ENCODE measurements around the gene ZBTB42.

Gene ZBTB42

GRCh38 chr14:104816616-104816884 is 15.6 kb downstream of the ZBTB42 start:
- TF ChIP-seq GATA3 (IDR thresholded peaks at IDR 0.05; ENCODE audit: low read depth, low read length) (no peak), GATA2 (IDR thresholded peaks at IDR 0.05; ENCODE audit: low read depth, low read length) (no peak)

DNA sequence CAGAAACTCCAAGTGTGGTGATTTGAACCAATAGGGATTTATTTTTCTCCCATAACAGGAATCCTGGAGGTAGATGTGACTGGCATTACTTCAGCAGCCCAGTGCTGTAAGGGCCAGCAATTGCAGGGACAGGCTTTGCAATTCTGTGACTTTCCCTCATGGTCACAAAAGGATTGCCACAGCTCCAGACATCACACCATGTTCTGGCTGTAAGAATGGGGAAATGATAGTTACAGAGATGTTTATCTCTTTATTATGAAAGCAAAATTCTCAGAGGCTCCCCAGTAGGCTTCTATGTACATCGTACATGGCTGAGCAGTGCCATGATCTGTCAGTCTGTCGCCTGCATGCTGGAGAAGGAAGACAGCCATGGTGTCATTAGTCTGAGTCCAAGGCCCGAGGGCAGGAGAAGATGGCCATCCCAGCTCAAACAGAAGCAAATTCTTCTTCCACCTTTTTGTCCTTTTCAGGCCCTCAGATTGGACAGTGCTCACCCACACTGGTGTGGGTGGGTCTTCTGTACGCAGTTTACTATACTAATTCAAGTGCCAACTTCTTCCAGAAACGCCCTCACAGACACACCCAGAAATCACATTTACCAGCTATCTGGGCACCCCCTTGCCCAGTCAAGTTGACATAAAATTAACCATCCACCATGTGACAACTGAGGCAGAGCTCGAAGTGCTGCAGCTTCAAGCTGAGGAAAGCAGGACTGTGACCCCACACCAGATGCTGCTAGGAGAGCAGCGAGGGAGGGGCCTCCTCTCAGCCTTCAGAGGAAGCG is 17.2 kb downstream of the ZBTB42 start:
- TF ChIP-seq GATA2 (IDR thresholded peaks at IDR 0.05; ENCODE audit: low read depth, low read length) (no peak), GATA3 (IDR thresholded peaks at IDR 0.05; ENCODE audit: low read depth, low read length) (no peak)

DNA sequence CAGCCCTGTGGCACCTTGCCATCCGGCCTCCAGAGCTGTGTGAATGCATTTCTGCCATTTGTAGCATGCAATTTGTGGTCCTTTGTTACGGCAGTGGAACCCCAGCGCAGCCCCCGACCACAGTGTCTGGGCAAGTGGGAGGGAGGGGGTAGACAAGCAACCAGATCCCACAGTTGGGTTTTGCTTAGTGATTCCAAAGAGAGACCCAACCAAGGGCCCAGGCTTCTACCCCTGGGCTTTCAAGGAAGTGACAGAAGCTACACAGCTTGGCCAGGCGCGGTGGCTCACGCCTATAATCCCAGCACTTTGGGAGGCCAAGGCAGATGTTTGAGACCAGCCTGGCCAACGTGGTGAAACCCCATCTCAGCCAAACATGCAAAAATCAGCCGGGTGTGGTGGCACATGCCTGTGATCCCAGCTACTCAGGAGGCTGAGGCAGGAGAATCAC is 17.8 kb downstream of the ZBTB42 start:
- TF ChIP-seq GATA2 (IDR thresholded peaks at IDR 0.05; ENCODE audit: low read depth, low read length): no peak
- no peak for TF ChIP-seq GATA3 (IDR thresholded peaks at IDR 0.05; ENCODE audit: low read depth, low read length)

DNA sequence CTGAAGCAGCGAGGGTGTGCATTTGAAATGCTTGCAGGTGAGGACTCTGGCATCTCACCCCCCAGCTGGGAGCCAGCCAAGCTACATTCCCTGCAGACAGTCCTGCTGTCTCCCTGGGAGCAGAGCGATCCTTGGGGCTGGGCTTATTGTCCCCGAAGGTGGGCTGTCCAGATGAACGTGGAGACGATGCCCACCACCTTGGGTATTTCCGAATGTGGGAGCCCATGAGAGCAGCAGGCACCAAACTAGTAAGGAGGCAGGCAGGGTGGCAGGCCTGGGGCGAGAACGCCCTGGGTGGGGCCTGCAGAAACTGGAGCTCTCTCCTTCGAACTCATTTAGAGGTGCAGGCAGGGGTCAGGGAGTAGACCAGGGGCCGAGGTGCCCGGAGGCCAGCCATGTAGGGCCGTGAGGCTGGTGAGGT is 18.5 kb downstream of the ZBTB42 start:
- TF ChIP-seq GATA2 (IDR thresholded peaks at IDR 0.05; ENCODE audit: low read depth, low read length): no peak
- TF ChIP-seq GATA3 (IDR thresholded peaks at IDR 0.05; ENCODE audit: low read depth, low read length): no peak

GRCh38 chr14:104820669-104821228 is 19.8 kb downstream of the ZBTB42 start:
- no peak for TF ChIP-seq GATA3 (IDR thresholded peaks at IDR 0.05; ENCODE audit: low read depth, low read length)
- TF ChIP-seq GATA2 (IDR thresholded peaks at IDR 0.05; ENCODE audit: low read depth, low read length): no peak

DNA sequence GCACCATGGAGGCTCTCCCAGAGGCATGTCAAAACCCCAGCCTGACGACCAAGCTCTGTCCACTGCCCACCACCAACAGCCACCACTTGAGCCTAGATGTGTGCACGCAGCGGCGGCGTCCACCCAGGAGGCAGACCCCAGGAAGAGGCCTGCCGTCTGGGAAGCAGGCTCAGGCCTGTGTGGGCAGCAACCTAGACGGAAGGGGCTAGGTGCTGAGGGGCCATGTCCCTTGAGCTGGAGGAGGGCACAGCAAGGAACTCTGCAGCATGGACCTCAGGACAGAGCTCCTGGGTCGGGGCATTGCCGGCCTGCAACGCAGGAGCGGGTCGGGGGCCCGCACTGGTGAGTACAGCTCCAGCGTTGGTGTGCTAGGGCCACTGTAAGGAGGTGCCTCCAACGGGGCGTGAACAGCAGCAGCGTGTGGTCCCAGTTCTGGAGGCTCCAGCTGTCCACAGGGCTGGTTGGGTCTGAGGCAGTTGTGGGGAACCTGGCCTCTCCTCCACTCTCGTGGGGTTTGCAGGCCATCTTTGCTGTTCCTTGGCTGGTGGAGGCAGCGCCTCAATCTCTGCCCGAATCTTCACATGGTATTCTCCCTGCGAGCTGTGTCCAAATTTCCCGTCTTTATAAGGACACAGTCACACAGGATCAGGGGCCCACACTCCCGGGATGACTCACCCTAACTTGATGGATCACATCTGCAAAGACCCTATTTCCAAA is 20.5 kb downstream of the ZBTB42 start:
- TF ChIP-seq GATA3 (IDR thresholded peaks at IDR 0.05; ENCODE audit: low read depth, low read length): no peak

- no peak for TF ChIP-seq GATA2 (IDR thresholded peaks at IDR 0.05; ENCODE audit: low read depth, low read length)
- TF ChIP-seq GATA3 (IDR thresholded peaks at IDR 0.05; ENCODE audit: low read depth, low read length): no peak
These were observed 21.2 kb downstream of the ZBTB42 start for GRCh38 chr14:104821971-104822608.

DNA sequence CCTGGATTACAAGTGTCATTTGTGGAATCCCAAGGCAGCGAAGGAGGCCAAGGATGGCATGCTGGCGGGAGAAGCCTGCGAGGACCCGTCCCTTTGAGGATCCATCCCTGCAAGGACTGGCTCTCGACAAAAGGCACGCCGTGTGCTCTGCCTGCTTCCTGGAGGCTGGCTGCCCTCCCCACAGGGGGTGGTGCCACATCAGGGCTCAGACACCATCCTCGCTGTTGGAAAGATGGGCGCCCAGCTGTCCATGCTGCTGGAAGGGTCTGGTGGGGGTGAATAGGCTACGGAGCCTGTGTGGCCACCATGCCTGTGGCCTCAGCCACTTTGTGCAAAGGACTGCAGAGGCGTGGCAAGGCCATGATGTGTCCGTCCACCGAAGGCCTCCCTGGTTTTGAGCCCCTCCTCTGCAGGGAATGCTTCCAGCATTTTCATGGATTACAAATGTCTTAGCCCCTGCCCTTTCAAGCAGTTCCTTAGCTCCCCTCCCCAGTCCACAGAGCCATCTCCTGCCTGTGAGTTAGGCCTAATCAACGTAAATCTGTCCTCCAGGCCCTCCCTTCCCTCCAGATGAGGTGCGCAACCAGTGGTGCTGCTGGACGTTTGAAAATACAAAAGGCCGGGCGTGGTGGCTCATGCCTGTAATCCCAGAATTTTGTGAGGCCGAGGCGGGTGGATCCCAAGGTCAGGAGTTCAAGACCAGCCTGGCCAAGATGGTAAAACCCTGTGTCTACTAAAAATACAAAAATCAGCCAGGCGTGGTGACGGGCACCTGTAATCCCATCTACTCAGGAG is 22.1 kb downstream of the ZBTB42 start:
- TF ChIP-seq GATA3 (IDR thresholded peaks at IDR 0.05; ENCODE audit: low read depth, low read length) (no peak), GATA2 (IDR thresholded peaks at IDR 0.05; ENCODE audit: low read depth, low read length) (no peak)

DNA sequence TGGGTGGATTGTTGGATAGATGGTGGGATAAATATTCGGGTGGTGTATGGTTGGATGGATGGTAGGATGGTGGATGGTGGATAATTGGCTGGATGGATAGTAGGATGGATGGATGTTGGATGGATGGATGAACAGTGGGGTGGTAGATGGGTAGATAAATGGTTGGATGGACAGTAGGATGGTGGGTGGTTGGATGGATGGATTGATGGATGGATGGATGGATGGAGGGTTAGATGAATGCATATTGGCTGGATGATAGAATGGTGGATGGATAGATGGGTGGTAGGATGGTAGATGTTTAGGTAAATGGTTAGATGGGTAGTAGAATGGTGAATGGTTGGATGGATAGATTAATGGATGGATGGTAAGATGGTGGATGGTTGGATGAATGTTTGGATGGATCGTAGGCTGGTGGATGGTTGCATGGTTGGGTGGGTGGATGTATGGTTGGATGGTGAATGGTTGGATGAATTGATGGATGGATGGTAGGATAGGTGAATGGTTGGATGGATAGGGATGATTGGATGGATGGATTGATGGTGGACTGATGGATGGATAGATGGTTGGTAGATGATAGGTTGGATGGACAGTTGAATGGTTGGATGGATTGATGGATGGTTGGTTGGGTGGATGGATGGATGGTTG is 23.6 kb downstream of the ZBTB42 start:
- no peak for TF ChIP-seq GATA3 (IDR thresholded peaks at IDR 0.05; ENCODE audit: low read depth, low read length)
- TF ChIP-seq GATA2 (IDR thresholded peaks at IDR 0.05; ENCODE audit: low read depth, low read length): no peak

DNA sequence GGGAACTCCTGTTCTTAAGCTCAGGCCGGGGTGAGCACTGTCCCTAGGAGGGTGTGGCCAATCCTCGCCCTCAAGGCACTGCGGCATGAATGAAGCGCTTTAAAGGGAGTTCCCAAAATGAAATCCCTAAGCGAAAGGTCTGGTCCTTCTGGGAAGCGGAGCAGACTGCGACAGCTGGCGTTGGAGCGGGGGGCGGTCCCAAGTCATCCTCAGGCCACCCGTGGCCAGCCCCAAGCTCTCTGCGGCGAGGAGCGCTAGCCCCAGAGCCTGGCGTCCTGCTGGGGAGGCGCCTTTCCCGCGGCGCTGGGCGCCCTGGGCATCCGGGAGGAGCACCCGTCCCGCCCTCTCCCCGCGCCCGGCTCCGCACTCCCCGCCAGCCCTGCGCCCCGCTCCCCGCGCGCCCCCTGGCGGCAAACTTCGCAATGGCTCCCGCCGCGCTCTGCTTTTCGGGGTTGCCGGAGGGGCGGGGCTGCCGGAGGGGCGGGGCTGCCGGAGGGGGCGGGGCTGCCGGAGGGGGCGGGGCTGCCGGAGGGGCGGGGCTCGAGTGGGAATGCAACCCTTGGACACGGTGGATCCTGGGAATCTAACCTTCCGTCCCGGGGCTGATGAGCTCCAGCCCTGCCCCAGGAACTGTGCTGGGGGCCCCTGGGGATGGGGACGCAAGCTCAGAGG is 25.4 kb downstream of the ZBTB42 start:
- TF ChIP-seq GATA3 (IDR thresholded peaks at IDR 0.05; ENCODE audit: low read depth, low read length): no peak
- no peak for TF ChIP-seq GATA2 (IDR thresholded peaks at IDR 0.05; ENCODE audit: low read depth, low read length)

GRCh38 chr14:104826861-104827176 is 25.9 kb downstream of the ZBTB42 start:
- TF ChIP-seq GATA3 (IDR thresholded peaks at IDR 0.05; ENCODE audit: low read depth, low read length) (no peak), GATA2 (IDR thresholded peaks at IDR 0.05; ENCODE audit: low read depth, low read length) (no peak)

DNA sequence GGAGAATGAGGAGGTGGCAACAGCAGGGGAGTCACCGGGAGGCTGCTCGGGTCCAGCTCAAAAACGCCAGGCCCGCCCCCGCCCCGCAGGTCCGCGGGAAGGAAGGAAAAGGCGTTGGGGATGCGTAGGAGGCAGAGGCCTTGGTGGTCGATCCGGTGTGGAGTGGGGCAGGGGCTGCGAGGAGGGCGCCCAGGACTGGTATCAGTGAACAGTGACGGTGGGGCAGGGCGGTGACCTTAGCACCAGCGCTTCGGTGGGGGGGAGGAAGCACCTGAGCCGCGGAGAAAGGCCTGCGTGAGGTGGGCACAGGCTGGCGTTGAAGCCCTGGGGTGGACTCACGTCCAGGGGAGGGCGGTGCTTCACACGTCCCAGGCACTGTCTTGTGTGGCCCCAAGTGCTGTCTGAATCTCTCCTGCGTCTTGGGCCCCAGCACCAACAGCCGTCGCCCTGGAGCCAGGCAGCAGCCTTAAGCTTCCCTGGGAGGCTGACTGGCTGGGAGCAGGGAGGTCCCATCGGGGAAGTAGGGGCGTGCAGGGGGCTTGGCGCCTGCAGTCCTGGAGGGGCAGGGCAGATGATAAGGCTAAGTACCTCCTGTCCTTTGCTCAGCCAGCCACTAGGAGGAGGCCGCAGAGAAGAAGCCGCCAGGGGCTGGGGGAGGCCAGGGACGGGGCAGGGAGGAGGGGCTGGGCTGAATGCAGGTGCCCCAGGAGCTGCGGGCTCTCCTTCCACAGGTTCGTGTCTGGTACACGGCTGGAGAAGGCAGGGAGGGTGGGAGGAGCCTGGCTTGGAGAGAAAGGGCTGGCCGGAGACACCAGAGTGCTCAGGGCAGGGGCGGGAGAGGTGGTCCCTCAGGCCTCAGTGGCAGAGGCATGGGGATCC is 26.5 kb downstream of the ZBTB42 start:
- no peak for TF ChIP-seq GATA2 (IDR thresholded peaks at IDR 0.05; ENCODE audit: low read depth, low read length)
- TF ChIP-seq GATA3 (IDR thresholded peaks at IDR 0.05; ENCODE audit: low read depth, low read length): no peak
